Keratinocyte (primary cell): ENCODE data around the gene CPED1. TPM values are rescaled to one million over a fixed set of nuclear protein-coding genes. Genes with fewer than 3 reads are reported as not detected.
A peak's percentile ranks its signal among the peaks of the same experiment; 100 is the strongest.

Experiments
- DNase-seq: peaks from one replicate; pipeline ENCODE4 v3.0.0-alpha.2; 2011; ENCODE audit warnings: low read depth, missing footprints, low spot score
- FAIRE-seq: peaks from 2 replicates; lab custom pipeline; 2011; peaks lifted over from hg19 to GRCh38; lab: Jason Lieb, UNC
- H2AFZ ChIP-seq: 2 replicates; pipeline ENCODE4 v1.6.0; 2012; ENCODE audit warnings: low read length, control low read depth, inconsistent platforms; ENCODE audit not compliant: control insufficient read depth
- H3K27ac ChIP-seq: 2 replicates; pipeline ENCODE4 v1.5.1; 2011; ENCODE audit warnings: low read length; ENCODE audit not compliant: control insufficient read depth, insufficient read depth
- H3K27me3 ChIP-seq: 3 replicates; pipeline ENCODE4 v1.6.0; 2011; ENCODE audit warnings: low read length; ENCODE audit not compliant: control insufficient read depth, insufficient read depth; ENCODE audit errors: extremely low read depth
- H3K36me3 ChIP-seq, 2 experiments: 2 replicates in 1 of 2; 3 replicates in 1 of 2; pipeline ENCODE4 v1.5.1; 2011; ENCODE audit warnings: low read length in 2 of 2, mild to moderate bottlenecking in 1 of 2; ENCODE audit not compliant: control insufficient read depth in 2 of 2, insufficient read depth in 2 of 2; ENCODE audit errors: extremely low read depth in 1 of 2
- H3K4me1 ChIP-seq: 3 replicates; pipeline ENCODE4 v1.5.1; 2011; ENCODE audit warnings: low read length; ENCODE audit not compliant: control insufficient read depth, insufficient read depth; ENCODE audit errors: extremely low read depth
- H3K4me2 ChIP-seq: 3 replicates; pipeline ENCODE4 v1.6.0; 2011; ENCODE audit warnings: low read depth, low read length; ENCODE audit not compliant: control insufficient read depth, insufficient read depth; ENCODE audit errors: extremely low read depth
- H3K4me3 ChIP-seq, 3 experiments: fragments of 200-600 bp in 1 of 3; sonication (generic) in 1 of 3; 2 replicates in 2 of 3; 3 replicates in 1 of 3; pipeline ENCODE4 v1.5.1; 2011 to 2016; ENCODE audit warnings: low read length in 3 of 3, mild to moderate bottlenecking in 3 of 3, control low read depth in 2 of 3, inconsistent platforms in 1 of 3, low read depth in 1 of 3, mixed read lengths in 1 of 3, mixed run types in 1 of 3, moderate library complexity in 1 of 3; ENCODE audit not compliant: control insufficient read depth in 2 of 3, insufficient read depth in 2 of 3; ENCODE audit errors: extremely low read depth in 1 of 3
- H3K79me2 ChIP-seq: 2 replicates; pipeline ENCODE4 v1.6.0; 2012; ENCODE audit warnings: low read length; ENCODE audit not compliant: control insufficient read depth, insufficient read depth
- H3K9ac ChIP-seq: 3 replicates; pipeline ENCODE4 v1.6.0; 2011; ENCODE audit warnings: low read length; ENCODE audit not compliant: control insufficient read depth, insufficient read depth; ENCODE audit errors: extremely low read depth
- H3K9me1 ChIP-seq: 3 replicates; pipeline ENCODE4 v1.6.0; 2011; ENCODE audit warnings: low read length; ENCODE audit not compliant: control insufficient read depth, insufficient read depth; ENCODE audit errors: extremely low read depth
- H3K9me3 ChIP-seq: 2 replicates; pipeline ENCODE4 v1.5.1; 2012; ENCODE audit warnings: low read depth, low read length; ENCODE audit not compliant: control insufficient read depth
- H4K20me1 ChIP-seq: 3 replicates; pipeline ENCODE4 v1.6.0; 2011; ENCODE audit warnings: low read length; ENCODE audit not compliant: control insufficient read depth, insufficient read depth; ENCODE audit errors: extremely low read depth
- EZH2 ChIP-seq: IDR thresholded peaks from one replicate; pipeline ENCODE4 v1.6.1; 2012; ENCODE audit warnings: inconsistent platforms, mild to moderate bottlenecking, low read length, moderate library complexity
- dilution Hi-C: fragments of 300-500 bp; cut with MboI; formaldehyde crosslinking; loops from one replicate; pipeline ENCODE4 v1.7.0; 2020; ENCODE audit warnings: low sequenced_read_pairs; ENCODE audit not compliant: extremely low pct_ligation_motif_present
- polyA plus RNA-seq, 5 experiments: library from polyadenylated mRNA; depleted of rRNA in 3 of 5; stranded (reverse) in 3 of 5; stranded (forward) in 1 of 5; unstranded in 1 of 5; fragments of >200 nt; gene quantifications; 1 replicate in 1 of 5; 2 replicates in 3 of 5; 3 replicates in 1 of 5; pipeline versions ENCODE4 v1.2.1 to v1.2.3, GENCODE V29; 2011 to 2012; ENCODE audit warnings: missing spikeins in 2 of 5, low read depth in 1 of 5, low replicate concordance in 1 of 5
- TF ChIP-seq, protein P1 (sequence below), 3 experiments: IDR thresholded peaks in 1 of 3; conservative IDR thresholded peaks in 1 of 3; optimal IDR thresholded peaks in 1 of 3; 2 replicates in 2 of 3; 3 replicates in 1 of 3; pipeline versions ENCODE3 to v1.5.1; 2011; ENCODE audit warnings: low read length in 3 of 3, mild to moderate bottlenecking in 3 of 3, moderate library complexity in 2 of 3, control low read depth in 1 of 3, inconsistent platforms in 1 of 3; ENCODE audit not compliant: insufficient read depth in 2 of 3; ENCODE audit errors: extremely low read depth in 1 of 3

CPED1 gene
- polyA plus RNA-seq, 1 donor (not counting 4 experiments of a cell fraction or from before 2014, with no cell fraction given): 0.62 TPM

- Histone ChIP-seq H3K9ac (no peak overlapping the region), H3K9me1 (no peaks in the 10 kb centered on the region), H3K27ac (peak overlapping the region; percentile 66), H3K4me3 (no peak overlapping the region), H3K79me2 (no peaks in the 10 kb centered on the region), H4K20me1 (no peaks in the 10 kb centered on the region), H3K36me3 (no peaks in the 10 kb centered on the region), H3K4me2 (peak overlapping the region; percentile 0), H3K4me1 (peaks cover 41% of the 10 kb centered on the region), H2AFZ (peak overlapping the region; percentile 23), H3K27me3 (no peaks in the 10 kb centered on the region), H3K9me3 (no peaks in the 10 kb centered on the region)
- TF ChIP-seq, protein P1, sequence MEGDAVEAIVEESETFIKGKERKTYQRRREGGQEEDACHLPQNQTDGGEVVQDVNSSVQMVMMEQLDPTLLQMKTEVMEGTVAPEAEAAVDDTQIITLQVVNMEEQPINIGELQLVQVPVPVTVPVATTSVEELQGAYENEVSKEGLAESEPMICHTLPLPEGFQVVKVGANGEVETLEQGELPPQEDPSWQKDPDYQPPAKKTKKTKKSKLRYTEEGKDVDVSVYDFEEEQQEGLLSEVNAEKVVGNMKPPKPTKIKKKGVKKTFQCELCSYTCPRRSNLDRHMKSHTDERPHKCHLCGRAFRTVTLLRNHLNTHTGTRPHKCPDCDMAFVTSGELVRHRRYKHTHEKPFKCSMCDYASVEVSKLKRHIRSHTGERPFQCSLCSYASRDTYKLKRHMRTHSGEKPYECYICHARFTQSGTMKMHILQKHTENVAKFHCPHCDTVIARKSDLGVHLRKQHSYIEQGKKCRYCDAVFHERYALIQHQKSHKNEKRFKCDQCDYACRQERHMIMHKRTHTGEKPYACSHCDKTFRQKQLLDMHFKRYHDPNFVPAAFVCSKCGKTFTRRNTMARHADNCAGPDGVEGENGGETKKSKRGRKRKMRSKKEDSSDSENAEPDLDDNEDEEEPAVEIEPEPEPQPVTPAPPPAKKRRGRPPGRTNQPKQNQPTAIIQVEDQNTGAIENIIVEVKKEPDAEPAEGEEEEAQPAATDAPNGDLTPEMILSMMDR (optimal IDR thresholded peaks at IDR 0.05 in 1 of 3, IDR thresholded peaks at IDR 0.05 in 1 of 3, conservative IDR thresholded peaks at IDR 0.05 in 1 of 3; ENCODE audit: extremely low read depth in 1 of 3, insufficient read depth in 2 of 3, low read length in 3 of 3): no peak
- TF ChIP-seq EZH2: no peak
- dilution Hi-C loops: no loop called here
- DNase-seq (no peak), FAIRE-seq (peak; percentile 91)
These were observed 313.8 kb downstream of the CPED1 start for GRCh38 chr7:121302214-121302745.

- H3K9me3 ChIP-seq: no peaks in the 10 kb centered on the region
These were observed 315.1 kb downstream of the CPED1 start for GRCh38 chr7:121303422-121304101.

More at GRCh38 chr7:121303422-121304101, 315.1 kb downstream of the CPED1 start:
- dilution Hi-C loops: no loop called here
- Histone ChIP-seq H3K36me3 (no peaks in the 10 kb centered on the region), H2AFZ (no peak overlapping the region), H3K27ac (no peak overlapping the region), H3K4me2 (no peak overlapping the region), H3K4me1 (peaks cover 40% of the 10 kb centered on the region), H3K9ac (no peak overlapping the region), H3K9me1 (no peaks in the 10 kb centered on the region), H3K79me2 (no peaks in the 10 kb centered on the region), H4K20me1 (no peaks in the 10 kb centered on the region), H3K4me3 (no peak overlapping the region), H3K27me3 (no peaks in the 10 kb centered on the region)
- no peak for DNase-seq
- no peak for TF ChIP-seq EZH2
- TF ChIP-seq, protein P1 (optimal IDR thresholded peaks at IDR 0.05 in 1 of 3, IDR thresholded peaks at IDR 0.05 in 1 of 3, conservative IDR thresholded peaks at IDR 0.05 in 1 of 3; ENCODE audit: extremely low read depth in 1 of 3, insufficient read depth in 2 of 3, low read length in 3 of 3): peak in 2 of 3 experiments; percentile 23 to 50
- FAIRE-seq: no peak
